DMS153 treated with DMSO at 0.1 percent for 48 hours (cell line): ENCODE measurements around the gene USP47.

ENCODE experiments used
- DNase-seq: peaks from one replicate; lab custom pipeline; 2025; ENCODE audit not compliant: unreplicated experiment; lab: John Stamatoyannopoulos, UW

The USP47 gene

DNA sequence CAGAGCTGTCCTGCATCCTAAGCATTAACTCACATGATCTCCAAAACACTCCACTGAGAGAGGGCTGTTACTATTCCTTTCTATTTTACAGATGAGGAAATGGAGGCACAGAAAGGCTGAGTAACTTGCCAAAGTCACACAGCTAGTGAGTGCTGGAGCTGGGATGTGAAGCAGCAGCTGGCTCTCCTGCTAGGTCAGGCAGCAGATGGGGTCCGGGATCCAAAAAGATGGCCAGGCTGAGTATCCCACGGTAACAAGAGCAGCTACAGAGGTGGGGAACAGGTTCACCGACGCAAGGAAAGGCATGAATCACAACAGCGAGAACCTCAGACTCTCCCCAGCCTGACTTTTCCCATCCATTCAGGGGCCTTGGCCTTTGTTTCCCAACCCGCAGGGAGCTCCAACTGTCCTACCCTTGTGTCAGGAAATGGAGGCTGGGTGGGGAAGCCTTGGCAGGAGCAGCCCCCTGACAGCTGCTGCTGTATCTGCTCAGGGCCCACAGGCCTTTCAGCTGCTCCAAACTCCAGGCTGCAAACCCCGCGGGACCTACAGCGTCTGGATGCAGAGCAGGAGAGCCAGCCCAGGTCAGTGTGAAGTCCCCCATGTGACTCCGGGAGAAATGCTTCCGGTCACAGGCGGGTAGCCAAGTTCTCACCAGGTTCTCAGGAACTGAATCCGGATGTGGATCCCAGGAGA, 137.2 kb downstream of the USP47 start:
- DNase-seq, result no peak

- no peak for DNase-seq
Observed at GRCh38 chr11:11979488-11980117, 137.8 kb downstream of the USP47 start.

DNA sequence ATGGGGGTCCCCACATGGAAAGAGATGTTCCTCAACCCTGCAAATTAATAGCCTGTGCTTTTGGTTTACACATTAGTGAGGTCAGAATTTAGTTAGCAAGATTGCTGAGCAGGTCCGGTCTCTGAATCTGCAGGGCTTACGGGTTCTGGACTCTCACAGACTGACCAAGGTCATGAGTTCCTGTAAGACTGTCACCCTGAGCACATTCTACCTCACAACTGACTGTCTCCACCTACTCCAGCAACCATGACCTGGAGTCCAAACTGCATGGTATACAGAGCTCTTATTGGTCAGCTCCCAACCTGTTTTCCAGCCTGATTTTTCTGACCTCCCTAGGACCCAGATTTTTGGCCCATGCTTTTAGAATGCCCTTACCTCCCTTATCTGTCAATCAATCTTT, 138.4 kb downstream of the USP47 start:
- DNase-seq, result no peak

DNA sequence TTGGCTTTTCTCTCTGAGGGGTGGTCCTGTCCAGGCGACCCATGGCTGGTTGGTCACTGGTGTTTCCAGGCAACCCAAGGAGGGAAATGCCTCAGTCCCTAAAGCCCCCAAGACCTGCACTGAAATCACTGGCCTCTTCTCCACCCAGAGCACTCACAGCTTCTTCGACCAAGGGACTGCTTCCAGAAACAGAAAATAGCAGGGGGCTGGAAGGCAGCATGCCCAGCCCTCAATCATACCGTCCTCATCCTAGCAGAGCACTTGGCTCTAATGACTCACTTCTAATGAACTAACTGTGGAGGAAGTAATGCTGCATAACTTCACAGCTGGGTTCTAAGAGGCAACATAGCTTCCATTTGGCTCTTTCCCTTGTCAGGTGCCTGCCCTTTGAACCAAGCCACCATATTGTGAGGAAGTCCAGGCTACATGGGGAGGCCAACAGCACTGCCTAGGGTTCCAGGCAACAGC, 139.1 kb downstream of the USP47 start:
- DNase-seq, result no peak

GRCh38 chr11:11981364-11981763, 139.6 kb downstream of the USP47 start:
- no peak for DNase-seq

DNA sequence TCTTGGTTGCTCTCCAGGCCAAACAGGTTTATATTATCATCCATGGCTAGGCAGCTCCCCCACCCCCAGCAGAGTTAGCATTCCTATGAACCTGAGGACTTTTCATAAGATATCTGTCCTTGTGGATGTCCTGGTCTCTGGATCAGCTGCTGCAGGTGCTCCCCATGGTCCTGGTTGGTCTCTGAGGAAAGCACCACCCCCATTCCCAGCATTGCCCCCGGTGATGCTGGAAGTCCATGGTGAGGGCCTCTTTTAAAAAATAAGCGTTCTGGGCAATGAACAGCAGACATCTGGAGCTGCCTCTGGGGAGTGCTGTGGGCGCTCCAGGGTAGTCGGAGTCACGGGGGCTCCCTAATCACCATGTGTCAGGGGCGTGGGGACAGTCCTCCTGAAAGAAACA, 140.1 kb downstream of the USP47 start:
- DNase-seq, result no peak

DNA sequence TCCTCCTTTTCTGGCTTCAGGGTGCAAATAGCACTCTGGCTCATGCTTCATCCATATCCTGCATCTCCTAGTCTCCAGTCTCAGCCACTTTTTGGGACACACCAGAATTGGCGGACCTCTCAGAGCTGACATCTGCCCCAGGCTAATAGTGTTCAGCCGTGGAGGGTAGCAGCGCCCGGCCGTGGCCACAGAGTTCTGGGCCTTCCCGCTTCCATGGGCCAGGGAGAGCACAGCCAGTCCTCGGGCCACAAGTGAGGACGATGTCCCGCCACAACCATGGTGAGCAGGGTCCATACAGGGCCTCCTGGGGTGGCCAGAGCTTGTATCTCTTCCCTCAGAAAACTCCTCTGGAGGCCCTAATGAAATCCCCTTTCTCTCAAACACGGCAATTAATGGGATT, 140.7 kb downstream of the USP47 start:
- no peak for DNase-seq

GRCh38 chr11:11982975-11983374, 141.2 kb downstream of the USP47 start:
- no peak for DNase-seq

- DNase-seq, result no peak
Observed at GRCh38 chr11:11983427-11983826, 141.7 kb downstream of the USP47 start.

DNA sequence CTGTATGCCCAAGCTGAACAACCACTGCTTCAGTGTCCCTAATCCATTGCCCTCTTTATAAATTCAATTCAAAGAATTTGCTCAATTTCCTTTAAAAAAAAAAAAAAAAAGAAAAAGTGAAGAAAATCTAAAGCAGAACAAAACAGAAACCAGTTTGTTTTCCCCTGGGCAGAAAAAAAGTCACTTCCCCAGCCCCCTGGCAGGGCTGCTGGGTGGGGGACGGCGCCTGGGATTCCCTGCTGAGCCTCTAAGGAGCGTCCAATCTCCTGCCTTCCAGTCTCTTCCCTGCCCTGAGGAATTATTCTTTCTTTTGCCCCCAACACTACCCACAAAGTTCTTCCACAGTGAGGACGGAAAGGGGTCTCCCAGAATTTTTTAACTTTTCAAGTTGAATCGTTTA, 142.8 kb downstream of the USP47 start:
- DNase-seq, result no peak

DNA sequence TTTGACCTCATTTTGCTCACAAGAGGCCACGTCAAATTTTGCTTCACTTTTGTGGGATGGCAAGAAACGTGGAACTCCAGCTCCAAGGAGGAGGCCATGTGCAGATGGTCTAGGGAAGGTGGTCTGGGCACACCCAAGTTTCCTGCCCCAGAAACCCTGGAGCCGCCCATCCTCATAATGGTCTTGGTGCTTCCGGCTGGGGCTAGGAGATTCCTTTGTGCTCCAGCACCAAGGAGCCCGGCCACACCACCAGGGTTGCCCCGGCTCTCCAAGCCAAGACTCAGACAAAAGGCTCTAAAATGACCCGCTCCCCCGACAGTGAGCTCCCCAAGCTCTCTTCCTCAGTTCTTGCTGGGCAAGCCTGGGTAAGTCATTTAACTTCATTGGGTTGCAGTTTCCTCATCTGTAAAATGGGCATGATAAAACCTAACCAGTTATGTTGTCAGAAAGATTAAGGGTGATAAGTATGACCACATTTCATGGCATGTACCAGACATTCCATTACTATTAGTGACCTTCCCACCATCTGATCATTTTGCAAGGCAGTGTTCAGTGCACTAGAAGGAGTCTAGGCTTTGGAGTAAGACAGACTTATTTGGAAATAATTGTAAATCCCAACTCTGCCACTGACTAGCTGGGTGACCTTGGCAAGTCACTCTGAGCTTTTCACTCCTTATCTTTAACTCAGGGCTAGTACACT, 143.4 kb downstream of the USP47 start:
- no peak for DNase-seq

DNA sequence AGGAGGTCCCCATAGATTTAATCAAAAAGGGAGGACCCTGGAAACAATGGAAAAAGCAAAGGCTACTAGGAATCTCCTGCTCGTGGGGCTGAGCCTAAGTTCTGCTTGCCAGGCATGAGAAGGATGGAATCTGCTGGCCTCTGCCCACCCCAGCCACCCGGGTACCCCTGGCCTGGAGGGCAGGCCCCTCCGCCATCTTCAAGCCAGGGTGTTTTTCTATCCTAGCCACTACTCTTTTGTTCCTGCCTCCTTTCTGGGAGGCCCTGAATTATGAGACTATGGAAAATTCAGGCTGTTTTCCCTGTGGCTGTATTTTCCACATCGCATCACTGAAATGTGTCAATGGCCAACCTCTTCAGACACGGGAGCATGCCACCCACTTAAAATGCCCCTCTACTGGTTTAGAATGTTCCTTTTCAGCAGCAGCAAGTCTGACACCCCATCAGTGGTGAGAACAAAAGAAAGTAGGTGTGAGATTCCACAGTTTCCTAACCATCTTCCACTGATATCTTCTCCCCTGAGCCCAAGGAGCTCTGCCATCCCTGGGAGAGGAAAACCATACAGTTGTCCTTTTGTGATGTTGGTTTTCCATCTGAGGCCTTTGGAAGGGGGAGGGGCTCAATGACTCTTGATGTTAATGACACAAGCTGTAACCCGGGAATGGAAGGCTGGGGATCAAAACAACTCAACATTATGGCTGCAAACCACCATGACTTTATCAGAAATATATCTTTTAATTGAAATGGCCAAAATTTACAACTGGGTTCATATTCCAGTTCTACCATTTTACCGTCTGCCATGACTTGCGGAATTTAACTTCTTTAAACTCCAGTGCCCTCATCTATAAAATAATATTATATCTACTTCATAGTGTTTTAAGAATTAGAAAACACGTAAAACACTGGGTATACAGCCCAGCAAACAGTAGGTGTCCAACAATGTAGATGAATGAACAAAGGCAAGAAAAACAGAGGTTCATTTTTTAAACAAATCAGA, 144.5 kb downstream of the USP47 start:
- DNase-seq, result no peak

GRCh38 chr11:11987503-11988022, 145.8 kb downstream of the USP47 start:
- DNase-seq, result no peak

GRCh38 chr11:11988099-11988651, 146.4 kb downstream of the USP47 start:
- no peak for DNase-seq

- no peak for DNase-seq
Observed at GRCh38 chr11:11988681-11989261, 147.0 kb downstream of the USP47 start.

- DNase-seq, result no peak
Observed at GRCh38 chr11:11989774-11990744, 148.3 kb downstream of the USP47 start.

DNA sequence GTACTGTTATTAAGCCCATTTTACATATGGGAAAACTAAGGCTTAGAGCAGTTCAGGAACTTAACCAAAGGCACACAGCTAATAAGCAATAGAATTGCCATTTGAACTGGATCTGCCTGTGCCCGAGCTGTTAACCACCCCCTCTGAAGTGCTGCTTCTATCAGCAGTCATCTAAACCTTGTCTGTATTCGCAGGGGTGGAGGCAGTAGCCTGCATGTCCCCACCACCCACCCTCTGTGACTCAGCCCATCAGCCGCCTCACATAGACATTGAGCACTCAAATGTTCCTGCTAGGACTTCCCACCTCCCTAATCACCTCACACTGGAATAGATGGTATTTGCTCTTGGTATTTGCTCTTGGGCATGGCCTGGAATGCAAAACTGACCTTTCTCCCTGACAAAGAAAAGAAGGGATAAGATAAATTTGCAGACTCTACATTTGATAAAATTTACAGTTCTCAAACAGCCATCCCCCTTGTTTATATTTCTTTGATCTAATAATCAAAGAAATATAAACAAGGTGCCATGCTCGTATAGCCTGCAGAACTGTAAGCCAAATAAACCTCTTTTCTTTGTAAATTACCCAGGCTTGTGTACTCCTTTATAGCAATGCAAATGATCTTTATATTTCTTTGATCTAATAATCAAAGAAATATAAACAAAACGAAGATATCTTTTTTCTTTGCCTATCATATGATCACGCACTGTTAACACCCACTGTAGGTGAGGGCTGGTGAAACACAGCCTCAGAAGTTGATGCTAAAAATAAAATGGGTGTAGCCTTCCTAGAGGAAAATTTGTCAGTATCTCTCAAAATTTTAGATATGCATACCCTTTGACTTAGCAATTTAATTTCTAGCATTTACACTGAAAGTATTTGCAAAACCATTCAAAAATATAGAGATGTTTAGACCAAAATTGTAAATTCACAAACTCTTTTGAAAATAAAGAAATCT, 150.8 kb downstream of the USP47 start:
- DNase-seq, result no peak

DNA sequence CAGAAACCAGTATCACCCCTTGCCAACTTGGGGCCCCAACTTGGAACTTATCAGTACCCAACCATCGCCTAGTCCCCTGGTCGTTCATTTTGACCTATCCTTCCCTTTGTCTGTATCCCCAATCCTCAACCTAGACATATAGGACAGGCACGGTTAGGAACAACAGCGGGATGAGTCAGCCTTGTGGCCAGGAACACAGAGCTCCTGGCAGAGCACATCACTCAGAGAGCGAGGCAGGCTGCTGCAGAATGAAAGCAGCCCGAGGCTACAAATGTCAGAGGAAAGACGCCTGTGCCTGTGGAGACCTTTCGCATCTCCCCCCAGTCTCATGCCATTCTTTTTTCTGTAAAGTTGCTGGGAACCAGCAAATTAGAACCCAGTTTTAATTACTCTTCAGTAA, 152.1 kb downstream of the USP47 start:
- no peak for DNase-seq
